WTC11 (cell line): Measurements from ENCODE around the gene BTBD9.

Source experiments
- NR1H2 ChIP-seq: sonication (generic); formaldehyde crosslinking; IDR thresholded peaks from 2 replicates; pipeline ENCODE4 v1.9.0; 2021; ENCODE audit warnings: mild to moderate bottlenecking, moderate library complexity, missing genetic modification reagents
- TF ChIP-seq, protein P1 (sequence below): fragments of 200-600 bp; IDR thresholded peaks from 2 replicates; pipeline ENCODE4 v1.8.0; 2022; ENCODE audit warnings: antibody characterized with exemption
- TF ChIP-seq, protein P2 (sequence below): sonication (generic); formaldehyde crosslinking; conservative IDR thresholded peaks from 2 replicates; pipeline ENCODE4 v1.8.1; 2023; ENCODE audit warnings: mild to moderate bottlenecking, low read depth, missing genetic modification reagents, moderate library complexity

DNA sequence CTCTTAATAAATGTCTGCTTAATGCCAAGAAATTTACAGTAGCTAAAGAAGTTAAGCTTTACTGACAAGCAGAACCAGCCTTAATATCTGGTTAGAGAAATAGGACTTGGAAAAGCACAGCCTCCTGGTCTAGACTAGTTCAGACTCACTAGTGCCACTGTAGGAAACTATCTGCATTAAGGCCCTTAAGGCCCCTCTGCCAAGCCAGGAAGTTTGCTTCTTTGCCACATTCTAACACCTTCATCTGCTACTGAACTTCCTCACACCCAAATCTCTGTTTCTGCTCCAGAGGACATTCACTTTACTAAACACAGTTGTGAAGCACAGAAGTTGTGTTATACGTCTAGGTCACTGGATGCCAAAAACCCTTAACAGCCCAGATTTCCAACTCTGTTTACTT is 302.8 kb downstream of the BTBD9 start:
- TF ChIP-seq NR1H2 (CRISPR knock-in tag), result no peak
- TF ChIP-seq, protein P1, sequence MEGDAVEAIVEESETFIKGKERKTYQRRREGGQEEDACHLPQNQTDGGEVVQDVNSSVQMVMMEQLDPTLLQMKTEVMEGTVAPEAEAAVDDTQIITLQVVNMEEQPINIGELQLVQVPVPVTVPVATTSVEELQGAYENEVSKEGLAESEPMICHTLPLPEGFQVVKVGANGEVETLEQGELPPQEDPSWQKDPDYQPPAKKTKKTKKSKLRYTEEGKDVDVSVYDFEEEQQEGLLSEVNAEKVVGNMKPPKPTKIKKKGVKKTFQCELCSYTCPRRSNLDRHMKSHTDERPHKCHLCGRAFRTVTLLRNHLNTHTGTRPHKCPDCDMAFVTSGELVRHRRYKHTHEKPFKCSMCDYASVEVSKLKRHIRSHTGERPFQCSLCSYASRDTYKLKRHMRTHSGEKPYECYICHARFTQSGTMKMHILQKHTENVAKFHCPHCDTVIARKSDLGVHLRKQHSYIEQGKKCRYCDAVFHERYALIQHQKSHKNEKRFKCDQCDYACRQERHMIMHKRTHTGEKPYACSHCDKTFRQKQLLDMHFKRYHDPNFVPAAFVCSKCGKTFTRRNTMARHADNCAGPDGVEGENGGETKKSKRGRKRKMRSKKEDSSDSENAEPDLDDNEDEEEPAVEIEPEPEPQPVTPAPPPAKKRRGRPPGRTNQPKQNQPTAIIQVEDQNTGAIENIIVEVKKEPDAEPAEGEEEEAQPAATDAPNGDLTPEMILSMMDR, result no peak
- TF ChIP-seq, protein P2, sequence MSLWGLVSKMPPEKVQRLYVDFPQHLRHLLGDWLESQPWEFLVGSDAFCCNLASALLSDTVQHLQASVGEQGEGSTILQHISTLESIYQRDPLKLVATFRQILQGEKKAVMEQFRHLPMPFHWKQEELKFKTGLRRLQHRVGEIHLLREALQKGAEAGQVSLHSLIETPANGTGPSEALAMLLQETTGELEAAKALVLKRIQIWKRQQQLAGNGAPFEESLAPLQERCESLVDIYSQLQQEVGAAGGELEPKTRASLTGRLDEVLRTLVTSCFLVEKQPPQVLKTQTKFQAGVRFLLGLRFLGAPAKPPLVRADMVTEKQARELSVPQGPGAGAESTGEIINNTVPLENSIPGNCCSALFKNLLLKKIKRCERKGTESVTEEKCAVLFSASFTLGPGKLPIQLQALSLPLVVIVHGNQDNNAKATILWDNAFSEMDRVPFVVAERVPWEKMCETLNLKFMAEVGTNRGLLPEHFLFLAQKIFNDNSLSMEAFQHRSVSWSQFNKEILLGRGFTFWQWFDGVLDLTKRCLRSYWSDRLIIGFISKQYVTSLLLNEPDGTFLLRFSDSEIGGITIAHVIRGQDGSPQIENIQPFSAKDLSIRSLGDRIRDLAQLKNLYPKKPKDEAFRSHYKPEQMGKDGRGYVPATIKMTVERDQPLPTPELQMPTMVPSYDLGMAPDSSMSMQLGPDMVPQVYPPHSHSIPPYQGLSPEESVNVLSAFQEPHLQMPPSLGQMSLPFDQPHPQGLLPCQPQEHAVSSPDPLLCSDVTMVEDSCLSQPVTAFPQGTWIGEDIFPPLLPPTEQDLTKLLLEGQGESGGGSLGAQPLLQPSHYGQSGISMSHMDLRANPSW (CRISPR knock-in tag), result no peak
